KG1 (cell line): ENCODE results near the gene ARID1B.

ENCODE experiments used
- DNase-seq: peaks from one replicate; lab custom pipeline; 2025; lab: John Stamatoyannopoulos, UW

The ARID1B gene

DNA sequence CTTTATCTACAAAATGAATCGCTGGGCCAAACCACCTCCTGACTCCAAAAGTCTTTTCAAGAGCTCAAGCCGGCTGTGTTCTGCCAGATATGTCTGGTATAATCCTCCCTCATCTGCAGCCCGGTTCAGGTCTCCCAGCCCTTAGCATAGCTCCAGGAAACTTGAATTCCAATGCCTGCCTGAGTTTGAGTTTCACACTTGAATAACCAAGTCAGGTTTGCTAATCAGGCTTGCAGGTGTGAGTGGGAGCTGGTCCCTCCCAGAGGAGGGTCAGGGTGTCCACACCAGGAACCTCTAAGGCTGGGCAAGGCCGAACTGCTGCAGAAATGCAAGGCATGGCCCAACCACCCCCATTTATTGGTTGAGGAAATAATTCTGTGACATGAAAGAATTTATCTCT, 449.6 kb downstream of the ARID1B start:
- no peak for DNase-seq

DNA sequence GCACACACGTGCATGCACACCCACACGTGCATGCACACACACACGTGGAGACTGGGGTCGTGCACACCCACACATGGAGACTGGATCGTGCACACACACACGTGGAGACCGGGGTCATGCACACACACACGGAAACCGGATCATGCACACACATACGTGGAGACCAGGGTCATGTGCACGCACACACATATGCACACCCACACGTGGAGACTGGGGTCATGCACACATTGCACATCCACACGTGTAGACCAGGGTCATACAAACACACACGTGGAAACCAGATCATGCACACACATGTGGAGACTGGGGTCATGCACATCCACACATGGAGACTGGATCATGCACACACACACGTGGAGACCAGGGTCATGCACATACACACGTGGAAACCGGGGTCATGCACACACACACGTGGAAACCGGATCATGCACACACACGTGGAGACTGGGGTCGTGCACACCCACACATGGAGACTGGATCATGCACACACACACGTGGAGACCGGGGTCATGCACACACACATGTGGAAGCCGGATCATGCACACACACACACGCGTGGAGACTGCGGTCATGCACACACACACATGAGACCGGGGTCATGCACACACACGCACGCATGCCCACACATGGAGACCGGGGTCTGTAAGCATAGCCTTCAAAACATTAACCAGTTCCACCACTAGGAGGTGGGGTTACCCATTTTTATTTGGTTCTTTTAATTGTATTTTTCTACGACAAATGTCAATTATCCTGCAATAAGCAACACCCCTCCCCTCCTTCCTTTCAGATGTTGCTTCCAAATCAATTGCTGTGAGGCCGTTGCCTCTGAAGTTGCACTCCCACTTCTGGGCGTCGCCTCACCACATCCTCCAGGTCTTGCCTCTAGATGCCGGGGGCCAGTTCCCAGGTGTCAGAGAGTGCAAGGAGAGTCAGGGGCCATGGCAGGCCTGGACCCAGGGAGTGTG, 450.3 kb downstream of the ARID1B start:
- no peak for DNase-seq

DNA sequence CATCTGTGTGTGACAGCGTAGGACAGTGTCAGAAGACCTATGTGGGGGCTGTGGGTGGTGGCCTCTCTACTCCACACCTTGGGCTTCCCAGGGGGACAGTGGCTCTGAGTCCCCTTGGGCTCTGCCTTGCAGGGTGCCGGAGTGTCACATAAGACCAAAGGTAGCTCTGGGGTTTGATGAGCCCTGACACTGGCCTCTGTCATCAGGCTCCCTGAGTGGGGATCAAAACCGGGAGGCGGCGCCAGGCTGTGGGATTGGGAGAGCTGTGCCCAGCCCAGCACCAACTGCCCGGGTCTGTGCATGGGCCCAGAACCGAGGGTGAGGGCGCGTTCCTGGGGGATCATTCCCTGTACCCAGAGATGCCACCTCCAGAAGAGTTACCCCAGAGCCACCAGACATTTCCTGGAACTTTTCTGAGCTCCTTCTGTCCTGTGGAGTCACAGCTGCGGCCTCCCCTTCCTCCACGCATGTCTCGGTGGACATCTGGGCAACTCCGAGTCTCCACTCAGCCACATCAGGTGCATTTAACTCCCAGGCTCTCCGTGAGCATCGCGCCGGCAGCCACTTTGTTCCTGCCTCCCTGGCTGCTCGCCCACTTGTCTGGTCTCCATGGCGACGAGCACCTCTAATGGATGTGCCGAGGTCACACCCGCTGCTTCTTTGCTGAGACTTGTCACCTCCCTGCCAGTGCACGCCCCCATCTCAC, 451.4 kb downstream of the ARID1B start:
- no peak for DNase-seq

DNA sequence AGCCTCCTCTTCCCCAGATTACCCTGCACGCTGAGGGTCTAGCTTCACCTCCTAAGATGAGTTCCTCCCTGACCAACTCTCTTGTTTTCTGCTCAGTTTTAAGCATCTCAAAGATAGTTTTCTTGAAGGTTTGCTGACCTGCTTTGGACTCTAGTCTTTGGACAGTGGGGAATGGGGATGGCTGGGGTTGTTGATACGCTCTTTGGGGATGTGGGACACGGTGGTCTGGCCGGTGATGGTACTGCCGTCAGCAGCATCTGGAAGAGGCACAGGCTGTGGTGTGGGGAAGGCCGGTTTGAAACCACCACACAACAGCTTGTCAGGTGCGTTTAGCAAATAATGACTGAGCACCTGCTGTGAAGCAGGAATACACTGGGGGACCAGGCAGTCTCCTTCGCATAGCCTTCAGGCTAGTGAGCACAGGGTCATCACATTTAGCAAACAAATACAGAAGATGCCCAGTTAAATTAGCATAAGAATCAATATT, 452.0 kb downstream of the ARID1B start:
- DNase-seq = no peak

DNA sequence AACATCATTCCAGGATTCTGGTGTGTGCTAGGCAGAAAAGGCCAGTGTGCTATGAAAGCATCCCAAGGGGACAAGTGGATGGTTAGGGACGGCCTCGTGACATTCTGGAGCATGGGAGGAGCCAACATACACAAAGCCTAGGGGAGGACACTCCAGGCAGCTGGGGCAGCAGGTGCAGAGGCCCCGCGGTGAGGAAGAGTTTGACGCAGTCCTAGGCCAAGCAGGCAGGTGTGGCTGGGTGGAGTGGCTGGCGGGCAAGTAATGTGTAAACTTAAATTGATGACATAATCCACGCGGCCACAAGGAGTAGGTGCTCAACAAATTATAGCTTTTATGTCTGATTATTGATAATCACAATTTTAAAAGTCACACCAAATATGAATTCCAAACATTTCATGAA, 452.5 kb downstream of the ARID1B start:
- DNase-seq = no peak

DNA sequence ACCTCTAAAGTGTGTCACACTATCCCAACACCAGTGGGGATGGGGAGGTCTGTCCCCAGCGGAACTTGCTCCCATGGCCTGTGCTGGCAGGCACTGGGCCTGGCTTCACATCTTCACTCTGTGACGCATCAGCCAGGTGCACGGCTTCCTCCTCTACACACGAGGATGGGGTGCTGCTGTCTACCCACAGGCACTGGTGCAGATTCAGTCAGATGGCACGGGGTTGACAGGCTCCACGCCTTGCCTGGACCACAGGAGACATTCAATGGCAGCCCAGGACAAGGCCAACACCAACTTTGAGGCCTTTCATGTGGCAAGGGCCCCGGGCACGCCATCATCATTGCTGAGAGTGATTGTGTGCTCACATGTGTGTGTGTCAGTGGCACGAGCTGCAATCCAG, 453.7 kb downstream of the ARID1B start:
- DNase-seq = no peak

DNA sequence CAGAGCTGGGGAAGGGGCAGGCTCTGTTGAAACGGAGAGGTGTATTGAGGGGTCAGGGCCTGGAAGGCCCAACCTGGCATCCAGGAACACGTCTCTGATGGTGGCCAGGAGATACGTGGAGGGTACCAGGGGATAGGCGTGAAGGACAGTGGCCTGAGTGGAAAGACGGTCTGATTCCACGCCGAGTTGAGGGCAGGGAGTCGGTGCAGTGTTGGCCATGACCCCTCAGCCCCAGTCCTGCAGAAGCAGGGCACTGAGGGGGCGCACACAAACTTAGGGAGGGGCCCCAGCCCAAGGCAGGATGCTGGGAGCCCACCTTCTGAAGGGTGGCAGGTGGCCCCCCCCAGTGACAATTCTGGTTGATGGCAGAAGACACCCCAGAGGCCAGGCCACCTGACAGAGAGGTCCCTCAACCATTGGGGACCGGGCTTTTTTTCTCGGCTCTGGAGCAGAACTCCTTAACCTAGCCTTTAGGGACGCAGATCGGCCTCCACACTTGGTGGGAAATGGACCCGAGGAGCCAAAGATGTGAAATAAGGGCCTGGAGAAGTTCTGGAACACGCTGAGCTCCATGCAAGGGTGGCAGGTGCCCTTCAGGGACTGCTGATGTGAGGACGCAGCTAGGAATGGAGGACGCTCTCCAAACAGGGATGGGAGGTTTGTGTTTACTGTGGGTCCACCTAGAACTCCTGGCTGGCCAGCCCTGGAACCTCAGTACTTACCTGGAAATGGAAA, 455.1 kb downstream of the ARID1B start:
- DNase-seq = no peak

DNA sequence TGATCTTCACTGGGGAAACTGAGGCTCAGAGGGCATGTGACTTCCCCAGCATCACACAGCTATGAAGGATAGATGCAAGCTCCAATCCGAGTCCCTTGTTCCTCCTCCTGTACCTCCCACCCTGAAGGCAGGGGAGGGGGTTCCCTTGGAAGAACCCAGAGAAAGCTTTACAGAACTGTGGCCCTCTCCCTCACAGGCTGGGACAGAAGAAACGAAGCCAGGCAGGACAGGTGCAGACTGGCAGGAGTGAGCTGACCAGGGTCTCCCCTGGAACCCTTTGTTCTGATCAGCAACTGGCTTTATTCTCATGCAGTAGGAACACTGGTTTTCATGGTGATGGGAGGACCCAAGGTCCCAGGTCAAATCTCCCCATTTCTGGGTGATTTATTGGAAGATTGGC, 456.0 kb downstream of the ARID1B start:
- no peak for DNase-seq

DNA sequence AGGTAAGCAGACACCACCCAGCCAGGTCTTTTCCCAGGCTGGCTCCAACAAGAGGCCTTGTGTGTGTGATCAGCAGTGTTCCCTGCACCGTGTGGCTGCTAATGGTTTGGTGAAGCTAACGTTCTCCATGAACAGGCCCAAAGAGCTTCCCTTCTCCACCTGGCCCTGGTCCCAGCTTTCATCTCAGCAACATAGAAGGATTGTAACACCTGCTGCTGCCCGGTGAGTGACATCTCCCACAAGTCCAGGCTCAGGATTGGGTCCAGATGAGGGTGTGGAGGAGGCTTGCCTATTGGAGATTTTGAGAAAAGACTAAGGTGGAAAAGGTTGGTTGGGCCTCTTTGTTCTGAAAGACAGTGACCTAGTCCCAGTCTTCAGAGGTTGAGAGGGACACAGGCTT, 456.5 kb downstream of the ARID1B start:
- no peak for DNase-seq

DNA sequence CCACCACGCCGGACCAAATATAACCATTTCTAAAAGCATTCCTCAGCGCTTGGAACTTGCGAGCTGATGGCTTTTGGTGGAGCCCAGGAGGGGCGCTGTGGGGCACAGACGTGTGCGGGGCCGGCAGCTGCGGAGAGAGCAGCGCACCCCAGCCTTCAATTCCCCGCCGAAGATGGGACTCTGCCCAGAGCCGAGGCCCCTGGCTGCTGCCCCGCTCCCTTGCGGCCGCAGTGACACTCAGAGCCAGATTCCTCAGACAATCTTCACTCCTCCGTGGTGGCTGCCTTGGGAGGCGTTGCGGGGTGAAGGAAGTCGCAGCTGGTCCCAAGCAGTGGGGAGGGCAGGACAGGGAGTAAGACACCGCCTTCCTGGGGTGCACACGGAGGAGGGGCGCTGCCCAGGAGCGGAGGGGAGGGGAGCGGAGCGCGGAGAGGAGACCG, 458.4 kb downstream of the ARID1B start:
- DNase-seq = no peak

DNA sequence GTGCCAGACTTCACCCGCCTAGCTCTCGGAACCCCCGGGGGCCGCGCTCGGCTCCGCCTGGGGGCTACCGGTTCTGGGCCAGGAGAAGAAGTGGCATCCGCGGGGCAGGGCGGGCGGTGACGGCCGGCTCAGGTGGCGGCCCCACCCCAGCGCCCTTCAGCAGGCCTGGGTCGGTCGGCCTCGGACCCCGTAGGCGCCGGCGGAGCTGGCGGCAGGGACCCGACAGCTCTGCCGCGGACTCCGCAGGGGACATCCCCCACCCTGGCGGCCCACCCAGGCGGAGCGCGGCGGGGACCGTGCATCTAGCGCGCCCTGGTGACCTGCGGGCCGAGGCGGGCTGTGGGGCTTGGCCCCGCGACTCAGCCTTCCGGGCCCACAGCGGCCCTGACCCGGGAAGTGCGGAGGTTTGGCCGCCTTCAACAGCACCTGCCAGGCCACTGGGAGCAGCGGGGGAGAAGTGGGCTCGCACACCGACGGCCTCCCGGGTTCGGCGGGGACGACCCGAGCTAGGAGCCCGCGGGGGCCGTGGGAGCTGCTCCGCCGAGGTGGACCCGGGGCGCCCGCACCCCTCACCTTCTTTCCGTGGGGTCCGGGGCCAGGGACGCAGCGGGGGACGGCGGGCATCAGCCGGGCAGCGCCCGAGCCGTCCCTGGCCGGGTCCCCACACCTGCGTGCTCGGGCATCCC, 459.0 kb downstream of the ARID1B start:
- DNase-seq = no peak

DNA sequence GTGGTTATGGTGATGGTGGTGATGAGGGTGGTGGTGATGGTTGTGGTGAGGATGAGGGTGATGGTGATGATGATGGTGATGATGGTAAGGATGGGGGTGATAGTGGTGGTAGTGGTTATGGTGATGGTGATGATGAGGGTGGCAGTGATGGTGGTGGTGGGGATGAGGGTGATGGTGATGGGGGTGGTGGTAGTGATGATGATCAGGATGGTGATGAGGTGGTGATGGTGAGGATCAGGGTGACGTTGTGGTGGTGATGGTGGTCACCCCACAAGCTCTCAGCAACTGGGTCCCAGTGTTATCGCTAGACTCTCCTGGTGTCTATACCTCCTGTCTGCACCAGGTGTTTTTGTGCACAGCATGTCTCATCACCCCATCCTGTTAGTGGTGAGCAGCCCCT, 461.2 kb downstream of the ARID1B start:
- DNase-seq = no peak

DNA sequence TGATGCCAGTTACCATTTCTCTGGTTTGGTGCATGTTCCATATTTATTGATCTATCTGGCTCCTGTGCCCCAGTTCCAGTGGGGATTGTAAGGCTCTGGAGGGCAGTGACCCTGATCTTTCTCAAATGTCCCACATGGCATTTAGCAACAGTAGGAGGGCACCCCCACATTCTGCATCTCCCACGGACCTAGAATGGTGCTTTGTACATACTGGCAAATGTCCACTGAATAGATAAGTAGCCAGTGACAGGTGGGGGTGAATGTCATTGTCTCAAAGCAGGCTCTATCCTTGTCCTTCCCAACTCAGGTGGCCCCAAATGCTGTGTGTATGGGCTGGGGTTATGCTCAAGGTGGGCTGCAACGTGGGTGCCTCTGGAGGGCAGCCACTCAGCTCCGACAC, 462.0 kb downstream of the ARID1B start:
- DNase-seq = no peak

DNA sequence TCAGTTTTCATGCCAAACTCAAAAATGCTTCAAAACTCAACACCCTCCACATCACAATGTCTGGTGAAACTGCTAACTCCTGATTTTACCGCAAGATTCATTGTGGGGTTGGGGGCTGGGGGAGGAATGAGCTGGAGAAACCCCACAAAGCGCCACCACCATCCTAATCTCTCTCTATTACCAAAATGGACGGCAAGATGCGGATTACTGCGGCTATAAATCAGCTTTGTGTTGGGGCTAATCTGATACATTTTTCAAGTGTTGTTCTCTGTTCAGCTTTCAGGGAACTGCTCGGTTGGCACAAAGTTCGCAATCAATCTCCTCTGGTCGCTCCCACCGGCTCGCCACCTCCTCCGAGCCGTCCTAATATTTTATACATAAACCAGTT, 462.5 kb downstream of the ARID1B start:
- DNase-seq = no peak

DNA sequence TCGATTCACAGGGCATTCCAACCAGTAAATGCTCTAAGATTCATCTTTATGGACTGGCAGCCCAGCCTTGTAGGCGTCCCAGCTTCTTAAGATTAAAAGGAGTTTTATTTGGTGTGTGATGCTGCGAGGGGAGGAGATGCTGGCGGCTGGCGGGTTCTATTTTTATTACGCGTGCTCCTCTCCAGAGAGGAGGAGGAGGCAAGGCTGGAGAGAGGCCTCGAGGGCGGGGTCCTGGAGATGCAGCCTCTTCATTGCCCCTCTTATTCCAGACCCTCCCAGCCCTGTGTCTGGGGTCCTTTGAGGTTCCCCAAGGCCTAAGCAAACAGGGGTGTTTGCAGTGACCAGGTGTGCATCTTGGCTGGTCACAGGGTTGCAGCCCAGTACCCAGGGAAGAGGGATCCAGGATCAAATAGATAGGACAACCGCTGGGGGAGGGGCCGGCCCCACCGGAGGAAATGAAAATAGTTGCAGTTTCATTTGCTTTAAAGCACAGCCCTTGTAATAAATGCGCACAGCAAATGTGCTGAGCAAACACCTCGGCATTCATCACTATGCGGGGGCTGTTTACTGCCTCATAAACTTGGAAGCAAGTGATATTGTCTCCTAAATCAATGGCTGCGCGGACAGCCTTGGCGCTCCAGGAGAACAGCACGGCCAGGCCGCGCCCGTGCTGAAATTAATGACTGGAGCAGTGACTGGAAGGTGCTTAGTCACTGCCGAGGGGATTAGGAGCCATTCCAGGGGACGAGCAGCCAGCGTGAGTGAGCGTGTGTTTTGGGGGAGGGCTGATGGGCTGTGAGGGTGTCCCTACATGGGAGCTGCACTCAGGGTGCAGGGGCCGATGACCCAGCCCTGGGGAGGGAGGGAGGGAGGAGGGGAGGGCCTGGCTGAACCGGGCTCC, 463.1 kb downstream of the ARID1B start:
- no peak for DNase-seq

DNA sequence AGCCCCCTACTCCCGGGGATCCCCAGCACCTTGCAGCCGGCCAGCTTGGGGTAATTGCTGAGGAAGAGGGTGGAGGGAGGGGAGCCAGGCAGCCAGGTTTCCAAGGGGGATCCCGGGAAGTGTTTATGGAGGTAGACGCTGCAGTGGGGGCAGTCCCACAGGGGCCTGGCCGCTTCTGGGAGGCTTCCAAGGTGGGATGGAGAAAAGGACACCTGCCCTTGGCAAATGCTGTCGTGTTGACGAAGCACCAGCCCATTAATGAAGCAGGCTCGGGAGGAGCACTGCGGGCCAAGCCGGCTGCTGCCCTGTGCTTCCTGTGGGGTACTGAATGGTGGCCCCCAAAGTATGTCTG, 463.8 kb downstream of the ARID1B start:
- no peak for DNase-seq

DNA sequence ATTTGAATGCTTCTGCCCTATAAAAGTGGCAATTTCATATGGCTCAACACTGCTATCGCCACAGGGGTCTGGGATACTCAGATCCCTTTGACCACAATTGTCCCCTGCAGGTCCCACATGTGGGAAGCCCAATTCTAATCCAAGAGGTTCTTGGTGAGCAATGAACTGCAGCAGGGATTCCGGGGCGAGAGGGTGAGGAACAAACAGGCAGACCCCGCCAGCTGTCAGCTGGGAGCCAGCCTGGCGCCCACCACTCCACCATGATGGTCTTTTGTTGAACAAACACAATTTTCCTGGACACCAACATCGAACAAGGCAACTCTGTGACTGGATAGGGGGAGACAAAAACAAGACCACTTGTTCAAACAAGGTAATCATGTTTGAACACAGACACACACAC, 465.6 kb downstream of the ARID1B start:
- DNase-seq = no peak

DNA sequence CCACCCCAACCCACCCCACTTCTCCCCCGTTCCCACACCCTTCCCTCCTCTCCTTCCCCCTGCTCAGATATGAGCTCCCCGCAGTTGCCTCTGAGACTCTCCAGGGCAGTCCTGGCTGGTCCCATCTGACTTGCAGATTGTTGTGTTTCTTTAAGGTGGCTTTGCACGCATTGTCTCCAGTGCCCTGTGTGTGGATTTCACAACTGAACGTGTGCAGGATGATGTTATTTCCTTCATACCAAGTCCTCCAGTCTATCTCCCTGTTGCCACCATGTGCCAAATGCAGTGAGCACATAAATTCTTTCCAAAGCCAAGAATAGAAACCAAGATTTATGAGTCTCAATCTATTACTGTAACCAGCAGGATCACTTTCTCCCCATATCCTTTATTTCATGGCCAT, 467.0 kb downstream of the ARID1B start:
- DNase-seq = no peak

DNA sequence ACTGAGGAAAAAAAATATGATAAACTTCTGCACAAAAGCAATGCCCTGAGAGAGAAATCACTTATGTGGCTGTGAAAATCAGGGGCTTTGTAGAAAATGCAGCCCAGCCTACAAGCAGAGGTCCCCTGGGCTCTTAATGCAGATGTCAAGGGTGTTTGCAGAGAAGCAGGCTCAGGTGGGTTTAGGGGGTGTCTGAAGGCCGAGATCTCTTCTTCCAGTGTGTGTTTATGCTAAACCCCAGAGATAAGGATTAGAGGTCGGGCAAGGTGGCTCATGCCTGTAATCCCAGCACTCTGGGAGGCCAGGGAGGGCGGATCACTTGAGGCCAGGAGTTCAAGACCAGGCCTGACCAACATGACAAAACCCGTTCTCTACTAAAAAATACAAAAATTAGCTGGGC, 467.6 kb downstream of the ARID1B start:
- no peak for DNase-seq

DNA sequence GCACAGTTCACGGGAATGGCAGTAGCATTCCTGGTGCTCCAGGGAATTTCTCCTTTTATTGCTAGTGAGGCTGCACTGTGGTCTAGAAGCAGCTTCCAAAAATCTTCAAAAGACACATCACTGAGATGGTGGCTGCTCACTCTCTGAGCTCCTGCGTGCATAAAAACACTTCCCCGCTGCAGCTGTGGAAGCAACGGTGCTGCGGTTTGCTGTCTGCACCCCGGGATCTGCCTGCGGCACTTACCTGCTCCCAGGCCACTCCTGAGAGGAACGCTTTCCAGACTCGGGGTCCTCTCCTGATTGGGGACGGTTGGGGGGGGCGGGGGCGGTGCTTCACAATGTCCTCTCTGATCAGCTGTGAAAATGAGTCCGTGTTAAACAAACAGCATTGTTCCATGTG, 468.3 kb downstream of the ARID1B start:
- DNase-seq = no peak

DNA sequence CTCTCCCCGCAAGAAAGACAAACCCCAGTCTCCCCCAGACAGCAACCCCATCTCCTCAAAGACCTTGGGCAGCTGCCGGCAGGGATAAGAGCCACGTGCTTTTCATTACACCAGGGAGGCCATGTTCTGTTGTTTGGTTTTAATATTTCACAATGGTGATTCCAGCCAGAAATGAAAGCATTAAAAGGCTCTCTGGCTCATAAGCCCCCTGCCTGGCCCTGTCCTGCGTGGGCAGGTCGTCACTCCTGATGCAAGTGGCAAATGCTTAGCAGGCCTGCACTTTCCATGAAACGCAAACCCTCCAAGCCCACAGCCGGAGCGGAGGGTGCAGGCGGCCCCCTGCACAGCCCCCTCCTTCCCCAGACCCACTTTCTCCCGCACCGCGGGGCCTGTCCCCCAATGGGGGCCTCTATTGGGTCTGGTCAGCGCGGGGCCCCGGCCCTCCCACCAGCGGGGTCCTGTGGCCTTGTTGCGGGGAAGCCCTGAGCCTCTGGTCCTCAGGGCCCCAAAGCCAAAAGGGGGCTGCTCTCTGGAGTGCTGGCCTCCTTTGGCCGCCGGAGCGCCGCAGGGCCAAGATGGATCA, 469.0 kb downstream of the ARID1B start:
- no peak for DNase-seq
